OCI-LY7 (cell line): ENCODE results near the gene RHO. TPM values are rescaled to one million over a fixed set of nuclear protein-coding genes. Genes with fewer than 3 reads are reported as not detected.

ENCODE experiments used
- total RNA-seq, 2 experiments: library from RNA; depleted of rRNA in 1 of 2; stranded (reverse); fragments of >200 nt in 1 of 2; shearing (Covaris generic) in 1 of 2; gene quantifications; 2 replicates each; pipeline ENCODE4 v1.2.3, GENCODE V29; 2014 to 2022

Gene RHO
- total RNA-seq, 2 experiments from 2014 or later = not detected

Other genes with a start within 250 kb of the RHO start
- 90.6 and 104 TPM in 2 replicates for gene HMCES, start 249.8 kb upstream of the RHO start, total RNA-seq (2014; rRNA removed; shearing (Covaris generic))
- 287 and 320 TPM in 2 replicates for gene HMCES, start 249.8 kb upstream of the RHO start, total RNA-seq (2022)
- gene EFCAB12, start 100.0 kb upstream of the RHO start, total RNA-seq (2014; rRNA removed; shearing (Covaris generic)) = 0.36 and 1.1 TPM in 2 replicates
- gene EFCAB12, start 100.0 kb upstream of the RHO start, total RNA-seq (2022) = 2.5 and 2.6 TPM in 2 replicates
- 42.4 and 46.3 TPM in 2 replicates for gene MBD4, start 88.7 kb upstream of the RHO start, total RNA-seq (2014; rRNA removed; shearing (Covaris generic))
- gene MBD4, start 88.7 kb upstream of the RHO start, total RNA-seq (2022) = 74.6 and 86.1 TPM in 2 replicates
- 21.6 and 25.8 TPM in 2 replicates for gene IFT122, start 88.4 kb upstream of the RHO start, total RNA-seq (2014; rRNA removed; shearing (Covaris generic))
- gene IFT122, start 88.4 kb upstream of the RHO start, total RNA-seq (2022) = 37.0 and 48.1 TPM in 2 replicates
- not detected in 2 replicates for gene H1-8, start 14.5 kb downstream of the RHO start, total RNA-seq (2014; rRNA removed; shearing (Covaris generic))
- not detected in 2 replicates for gene H1-8, start 14.5 kb downstream of the RHO start, total RNA-seq (2022)
- 6.0 and 6.8 TPM in 2 replicates for gene PLXND1, start 78.0 kb downstream of the RHO start, total RNA-seq (2014; rRNA removed; shearing (Covaris generic))
- 4.7 and 5.3 TPM in 2 replicates for gene PLXND1, start 78.0 kb downstream of the RHO start, total RNA-seq (2022)